ENCODE results near the gene STX11.

The STX11 gene

DNA sequence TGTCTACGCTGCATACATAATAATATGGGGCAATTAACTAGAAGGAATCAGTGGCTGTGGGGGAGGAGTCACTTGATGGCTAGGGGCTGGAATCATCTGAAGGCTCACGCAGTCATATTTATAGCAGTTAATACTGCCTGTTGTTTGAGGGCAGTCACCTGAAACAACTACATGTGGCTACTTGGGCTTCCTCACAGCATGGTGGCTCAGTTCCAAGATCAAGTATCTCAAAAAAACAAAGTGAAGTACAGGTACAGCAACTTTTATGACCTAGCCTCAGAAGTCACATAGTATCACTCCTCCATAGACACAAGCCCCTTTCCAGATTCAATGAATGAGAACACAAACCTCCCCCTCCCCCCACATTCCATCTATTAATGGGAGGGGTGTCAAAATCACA, 63.7 kb downstream of the STX11 start:
- TF ChIP-seq, protein P1, sequence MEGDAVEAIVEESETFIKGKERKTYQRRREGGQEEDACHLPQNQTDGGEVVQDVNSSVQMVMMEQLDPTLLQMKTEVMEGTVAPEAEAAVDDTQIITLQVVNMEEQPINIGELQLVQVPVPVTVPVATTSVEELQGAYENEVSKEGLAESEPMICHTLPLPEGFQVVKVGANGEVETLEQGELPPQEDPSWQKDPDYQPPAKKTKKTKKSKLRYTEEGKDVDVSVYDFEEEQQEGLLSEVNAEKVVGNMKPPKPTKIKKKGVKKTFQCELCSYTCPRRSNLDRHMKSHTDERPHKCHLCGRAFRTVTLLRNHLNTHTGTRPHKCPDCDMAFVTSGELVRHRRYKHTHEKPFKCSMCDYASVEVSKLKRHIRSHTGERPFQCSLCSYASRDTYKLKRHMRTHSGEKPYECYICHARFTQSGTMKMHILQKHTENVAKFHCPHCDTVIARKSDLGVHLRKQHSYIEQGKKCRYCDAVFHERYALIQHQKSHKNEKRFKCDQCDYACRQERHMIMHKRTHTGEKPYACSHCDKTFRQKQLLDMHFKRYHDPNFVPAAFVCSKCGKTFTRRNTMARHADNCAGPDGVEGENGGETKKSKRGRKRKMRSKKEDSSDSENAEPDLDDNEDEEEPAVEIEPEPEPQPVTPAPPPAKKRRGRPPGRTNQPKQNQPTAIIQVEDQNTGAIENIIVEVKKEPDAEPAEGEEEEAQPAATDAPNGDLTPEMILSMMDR (IDR thresholded peaks at IDR 0.05; ENCODE audit: low read depth, low read length): no peak
- TF ChIP-seq EZH2phosphoT487 (IDR thresholded peaks at IDR 0.05; ENCODE audit: low read depth): no peak
- Histone ChIP-seq H2AFZ (ENCODE audit: low read depth, low read length) (no peak overlapping the region), H3K36me3 (replicated peaks; ENCODE audit: low read depth, low read length) (no peaks in the 10 kb centered on the region), H3K4me1 (ENCODE audit: low read length) (peaks cover 7% of the 10 kb centered on the region), H3K9me3 (ENCODE audit: insufficient read depth, low read length) (no peaks in the 10 kb centered on the region), H3K27ac (ENCODE audit: low read length) (no peak overlapping the region), H3K79me2 (ENCODE audit: low read length) (no peaks in the 10 kb centered on the region), H4K20me1 (ENCODE audit: insufficient read depth, low read length) (no peaks in the 10 kb centered on the region), H3K9ac (ENCODE audit: low read length) (no peak overlapping the region), H3K4me2 (ENCODE audit: low read length) (no peak overlapping the region), H3K27me3 (ENCODE audit: low read depth, low read length) (no peaks in the 10 kb centered on the region), H3K4me3 (ENCODE audit: low read length) (no peak overlapping the region)

DNA sequence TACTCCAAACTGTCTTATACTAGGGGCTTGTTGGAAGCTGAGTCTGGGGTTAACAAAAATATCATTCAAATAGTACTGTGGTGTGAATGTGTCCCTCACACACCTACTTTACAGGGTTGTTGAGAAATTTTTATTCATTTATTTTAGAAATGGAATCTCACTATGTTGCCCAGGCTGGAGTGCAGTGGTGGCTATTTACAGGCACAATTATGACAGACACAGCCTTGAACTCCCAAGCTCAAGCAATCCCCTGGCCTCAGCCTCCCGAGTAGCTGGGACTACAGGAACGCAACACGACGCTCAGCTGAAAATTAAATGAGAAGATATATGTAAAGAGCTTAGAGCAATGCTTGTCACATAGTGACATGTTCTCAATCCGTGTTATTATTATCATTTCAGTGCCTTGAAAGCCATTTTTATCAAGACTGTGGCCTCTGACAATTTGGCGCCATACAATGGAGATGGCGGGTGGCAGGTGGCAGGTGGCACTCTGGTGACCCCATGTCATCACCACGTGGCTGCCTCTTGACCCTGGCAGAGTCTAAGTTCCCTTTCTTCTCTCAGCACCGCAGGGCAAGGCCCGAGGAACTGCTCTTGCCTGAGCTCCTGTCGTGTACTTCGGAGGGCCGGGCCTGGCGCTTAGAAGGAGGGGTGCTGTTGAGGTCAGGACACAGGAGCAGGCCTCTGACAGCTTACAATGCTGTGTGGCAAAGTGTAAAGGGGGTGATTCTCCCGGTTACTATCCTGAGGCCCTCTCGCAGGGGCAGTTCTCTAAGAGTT, 64.5 kb downstream of the STX11 start:
- Histone ChIP-seq H3K9ac (ENCODE audit: low read length) (no peak overlapping the region), H3K4me1 (ENCODE audit: low read length) (peaks cover 7% of the 10 kb centered on the region), H3K27me3 (ENCODE audit: low read depth, low read length) (no peaks in the 10 kb centered on the region), H3K4me2 (ENCODE audit: low read length) (peak overlapping the region; percentile 88), H3K4me3 (ENCODE audit: low read length) (peak overlapping the region; percentile 95), H2AFZ (ENCODE audit: low read depth, low read length) (peak overlapping the region; percentile 90; the same call in 1 of the 2 replicates), H3K36me3 (replicated peaks; ENCODE audit: low read depth, low read length) (no peaks in the 10 kb centered on the region), H4K20me1 (ENCODE audit: insufficient read depth, low read length) (no peaks in the 10 kb centered on the region), H3K79me2 (ENCODE audit: low read length) (no peaks in the 10 kb centered on the region), H3K27ac (ENCODE audit: low read length) (no peak overlapping the region), H3K9me3 (ENCODE audit: insufficient read depth, low read length) (no peaks in the 10 kb centered on the region)
- TF ChIP-seq, protein P1 (IDR thresholded peaks at IDR 0.05; ENCODE audit: low read depth, low read length): no peak
- TF ChIP-seq EZH2phosphoT487 (IDR thresholded peaks at IDR 0.05; ENCODE audit: low read depth): no peak

DNA sequence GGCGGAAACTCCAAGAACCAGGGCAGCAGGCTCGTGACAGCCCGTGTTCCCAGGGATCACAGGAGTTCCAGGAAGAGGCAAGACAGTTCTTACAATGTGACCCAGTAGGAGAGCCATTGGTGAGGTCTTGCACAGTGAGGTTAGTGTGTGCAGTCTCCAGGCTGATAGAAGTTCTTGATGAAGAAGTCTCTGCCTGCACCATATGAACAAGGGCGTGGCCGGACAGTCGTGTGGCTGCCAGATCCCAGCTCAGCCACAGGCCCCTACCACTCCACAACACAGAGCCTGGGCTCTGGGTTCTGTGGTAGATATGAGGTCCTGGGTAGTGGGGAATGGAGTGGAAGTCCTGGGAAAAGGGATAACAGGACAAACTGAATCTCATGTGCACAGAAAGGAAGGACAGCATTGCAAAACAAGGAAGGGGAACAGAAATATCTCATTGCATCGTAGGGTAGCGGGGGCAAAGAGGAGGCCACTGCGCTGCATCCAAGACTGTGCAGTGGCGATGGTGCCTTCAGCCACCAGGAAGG, 65.2 kb downstream of the STX11 start:
- peak overlapping the region; percentile 95 for H3K4me3 ChIP-seq (ENCODE audit: low read length)
- peaks cover 7% of the 10 kb centered on the region for H3K4me1 ChIP-seq (ENCODE audit: low read length)
- no peaks in the 10 kb centered on the region for H3K79me2 ChIP-seq (ENCODE audit: low read length)
- H3K27ac ChIP-seq (ENCODE audit: low read length): peak overlapping the region; percentile 88
- H2AFZ ChIP-seq (ENCODE audit: low read depth, low read length): peak overlapping the region; percentile 90
- H3K4me2 ChIP-seq (ENCODE audit: low read length): peak overlapping the region; percentile 88
- TF ChIP-seq, protein P1 (IDR thresholded peaks at IDR 0.05; ENCODE audit: low read depth, low read length): no peak
- TF ChIP-seq EZH2phosphoT487 (IDR thresholded peaks at IDR 0.05; ENCODE audit: low read depth): no peak
- no peaks in the 10 kb centered on the region for H4K20me1 ChIP-seq (ENCODE audit: insufficient read depth, low read length)
- peak overlapping the region; percentile 90 for H3K9ac ChIP-seq (ENCODE audit: low read length)
- no peaks in the 10 kb centered on the region for H3K36me3 ChIP-seq (replicated peaks; ENCODE audit: low read depth, low read length)
- no peaks in the 10 kb centered on the region for H3K27me3 ChIP-seq (ENCODE audit: low read depth, low read length)
- no peaks in the 10 kb centered on the region for H3K9me3 ChIP-seq (ENCODE audit: insufficient read depth, low read length)

DNA sequence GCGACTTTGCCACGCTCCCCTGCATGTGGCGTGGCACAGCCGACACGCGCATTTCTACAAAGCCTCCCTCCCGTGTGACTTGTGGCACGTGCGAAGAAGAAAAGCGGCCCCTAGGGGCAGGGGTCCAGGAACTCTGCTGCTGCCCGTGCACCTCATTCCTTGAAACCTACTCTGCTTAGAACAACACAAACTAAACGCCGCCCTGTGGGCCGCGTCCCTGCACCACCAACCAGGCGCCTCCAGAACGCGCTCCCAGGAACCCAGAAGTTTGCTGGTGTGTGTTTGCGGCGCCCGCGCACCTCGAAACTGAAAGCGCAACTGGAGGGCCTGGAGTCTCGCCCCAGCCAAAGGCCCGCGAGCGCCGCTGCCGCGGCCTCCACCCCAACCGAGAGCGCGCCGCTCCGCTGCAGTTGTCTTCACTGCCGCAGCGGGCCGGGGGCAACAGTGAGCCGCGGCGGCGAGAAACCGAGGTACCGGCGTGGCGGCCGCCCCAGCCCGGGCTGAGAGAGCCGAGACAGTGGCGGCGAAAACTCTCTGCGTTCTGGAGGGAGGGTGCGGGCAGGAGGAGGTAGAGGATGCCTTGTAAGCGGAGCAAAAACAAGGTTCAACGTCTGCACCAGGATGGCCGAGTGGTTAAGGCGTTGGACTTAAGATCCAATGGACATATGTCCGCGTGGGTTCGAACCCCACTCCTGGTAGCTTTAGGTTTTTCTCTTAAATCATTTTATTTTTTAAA, 65.8 kb downstream of the STX11 start:
- Histone ChIP-seq H2AFZ (ENCODE audit: low read depth, low read length) (peak overlapping the region; percentile 90), H4K20me1 (ENCODE audit: insufficient read depth, low read length) (no peaks in the 10 kb centered on the region), H3K27me3 (ENCODE audit: low read depth, low read length) (no peaks in the 10 kb centered on the region), H3K4me2 (ENCODE audit: low read length) (peak overlapping the region; percentile 88), H3K27ac (ENCODE audit: low read length) (peak overlapping the region; percentile 88), H3K4me3 (ENCODE audit: low read length) (peak overlapping the region; percentile 95), H3K79me2 (ENCODE audit: low read length) (no peaks in the 10 kb centered on the region), H3K9me3 (ENCODE audit: insufficient read depth, low read length) (no peaks in the 10 kb centered on the region), H3K36me3 (replicated peaks; ENCODE audit: low read depth, low read length) (no peaks in the 10 kb centered on the region), H3K4me1 (ENCODE audit: low read length) (peaks cover 7% of the 10 kb centered on the region), H3K9ac (ENCODE audit: low read length) (peak overlapping the region; percentile 90)
- TF ChIP-seq, protein P1 (IDR thresholded peaks at IDR 0.05; ENCODE audit: low read depth, low read length): peak; percentile 34
- no peak for TF ChIP-seq EZH2phosphoT487 (IDR thresholded peaks at IDR 0.05; ENCODE audit: low read depth)

Data from OCI-LY3 (cell line).